ENCODE data around the gene PTPN3. TPM values are rescaled to one million over a fixed set of nuclear protein-coding genes. Genes with fewer than 3 reads are reported as not detected.

The PTPN3 gene
- total and polyA plus RNA-seq, 4 donors = 6.3 to 30.3 (median 23.5) TPM

DNA sequence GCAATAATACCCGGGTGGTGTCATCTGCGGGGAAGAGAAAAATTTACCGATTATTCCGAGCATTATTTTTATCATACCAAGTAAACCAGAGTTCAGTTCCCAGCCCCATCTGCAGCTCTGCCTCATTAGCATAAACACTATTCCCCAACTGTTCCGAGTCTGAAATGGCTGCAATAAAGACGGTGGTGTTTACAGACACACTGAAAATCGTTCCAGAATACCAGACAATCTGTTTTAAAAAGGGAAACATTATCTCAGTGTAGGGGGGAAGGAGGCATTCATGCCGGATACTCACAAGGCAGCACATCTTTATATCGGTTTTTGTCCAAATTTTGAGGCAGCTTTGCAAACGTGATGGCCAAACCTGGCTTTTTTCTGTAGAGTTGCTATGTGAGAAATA lies 106.9 kb downstream of the PTPN3 start:
- H3K27ac ChIP-seq (ENCODE audit: low read depth in 1 of 2, low read length in 2 of 2) = no peak overlapping the region
- no peak overlapping the region for H3K9ac ChIP-seq (ENCODE audit: low read depth in 1 of 2, low read length in 2 of 2)
- no peak overlapping the region for H3K4me3 ChIP-seq (ENCODE audit: low read depth in 1 of 3, low read length in 3 of 3)
- H3K4me1 ChIP-seq (ENCODE audit: control insufficient read depth in 4 of 4, insufficient read depth in 4 of 4, low read length in 3 of 4) = no peaks in the 10 kb centered on the region
- peaks cover 4 to 46% (median 44%) of the 10 kb centered on the region in 4 donors for H3K36me3 ChIP-seq (ENCODE audit: control insufficient read depth in 4 of 4, insufficient read depth in 3 of 4, low read depth in 1 of 4, low read length in 3 of 4)
- 83% methylated on average over 10 of the region's 10 CpGs for WGBS
- no peaks in the 10 kb centered on the region for H3K9me3 ChIP-seq (ENCODE audit: control insufficient read depth in 4 of 4, low read length in 3 of 4)
- no peaks in the 10 kb centered on the region for H3K27me3 ChIP-seq (ENCODE audit: control insufficient read depth in 4 of 4, insufficient read depth in 4 of 4, low read length in 3 of 4)
- no peak for DNase-seq (ENCODE audit: low spot score)
- TF ChIP-seq, protein P1, sequence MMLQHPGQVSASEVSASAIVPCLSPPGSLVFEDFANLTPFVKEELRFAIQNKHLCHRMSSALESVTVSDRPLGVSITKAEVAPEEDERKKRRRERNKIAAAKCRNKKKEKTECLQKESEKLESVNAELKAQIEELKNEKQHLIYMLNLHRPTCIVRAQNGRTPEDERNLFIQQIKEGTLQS (IDR thresholded peaks at IDR 0.05) = no peak
- no peak for TF ChIP-seq FOXA2 (IDR thresholded peaks at IDR 0.05)
- TF ChIP-seq SP1 (IDR thresholded peaks at IDR 0.05) = no peak
- TF ChIP-seq NR2F2 (IDR thresholded peaks at IDR 0.05) = no peak
- no peak for TF ChIP-seq HNF4G (IDR thresholded peaks at IDR 0.05)
- TF ChIP-seq, protein P2, sequence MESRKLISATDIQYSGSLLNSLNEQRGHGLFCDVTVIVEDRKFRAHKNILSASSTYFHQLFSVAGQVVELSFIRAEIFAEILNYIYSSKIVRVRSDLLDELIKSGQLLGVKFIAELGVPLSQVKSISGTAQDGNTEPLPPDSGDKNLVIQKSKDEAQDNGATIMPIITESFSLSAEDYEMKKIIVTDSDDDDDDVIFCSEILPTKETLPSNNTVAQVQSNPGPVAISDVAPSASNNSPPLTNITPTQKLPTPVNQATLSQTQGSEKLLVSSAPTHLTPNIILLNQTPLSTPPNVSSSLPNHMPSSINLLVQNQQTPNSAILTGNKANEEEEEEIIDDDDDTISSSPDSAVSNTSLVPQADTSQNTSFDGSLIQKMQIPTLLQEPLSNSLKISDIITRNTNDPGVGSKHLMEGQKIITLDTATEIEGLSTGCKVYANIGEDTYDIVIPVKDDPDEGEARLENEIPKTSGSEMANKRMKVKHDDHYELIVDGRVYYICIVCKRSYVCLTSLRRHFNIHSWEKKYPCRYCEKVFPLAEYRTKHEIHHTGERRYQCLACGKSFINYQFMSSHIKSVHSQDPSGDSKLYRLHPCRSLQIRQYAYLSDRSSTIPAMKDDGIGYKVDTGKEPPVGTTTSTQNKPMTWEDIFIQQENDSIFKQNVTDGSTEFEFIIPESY (IDR thresholded peaks at IDR 0.05) = no peak
- TF ChIP-seq JUND (IDR thresholded peaks at IDR 0.05) = no peak
- no peak for TF ChIP-seq HNF4A (conservative IDR thresholded peaks at IDR 0.05)
- TF ChIP-seq MAX (IDR thresholded peaks at IDR 0.05) = no peak
- TF ChIP-seq EGR1 (IDR thresholded peaks at IDR 0.05; ENCODE audit: low read depth in 2 of 2) = no peak
- TF ChIP-seq FOXA1 (IDR thresholded peaks at IDR 0.05) = no peak
- TF ChIP-seq GABPA (IDR thresholded peaks at IDR 0.05 in 1 of 2, conservative IDR thresholded peaks at IDR 0.05 in 1 of 2) = no peak
- TF ChIP-seq TAF1 (conservative IDR thresholded peaks at IDR 0.05) = no peak
- TF ChIP-seq RXRA (IDR thresholded peaks at IDR 0.05) = no peak

GRCh38 chr9:109387856-109388255 lies 110.3 kb downstream of the PTPN3 start:
- H3K36me3 ChIP-seq (ENCODE audit: control insufficient read depth in 4 of 4, insufficient read depth in 3 of 4, low read depth in 1 of 4, low read length in 3 of 4) = peaks cover 12 to 74% (median 65%) of the 10 kb centered on the region in 4 donors
- H3K4me3 ChIP-seq (ENCODE audit: low read depth in 1 of 3, low read length in 3 of 3) = no peak overlapping the region
- no peak overlapping the region for H3K9ac ChIP-seq (ENCODE audit: low read depth in 1 of 2, low read length in 2 of 2)

More at GRCh38 chr9:109387856-109388255, 110.3 kb downstream of the PTPN3 start:
- DNase-seq (ENCODE audit: low spot score) = no peak
- no peaks in the 10 kb centered on the region for H3K9me3 ChIP-seq (ENCODE audit: control insufficient read depth in 4 of 4, low read length in 3 of 4)
- H3K27ac ChIP-seq (ENCODE audit: low read depth in 1 of 2, low read length in 2 of 2) = no peak overlapping the region
- WGBS = 87% methylated on average over 6 of the region's 6 CpGs
- H3K27me3 ChIP-seq (ENCODE audit: control insufficient read depth in 4 of 4, insufficient read depth in 4 of 4, low read length in 3 of 4) = no peaks in the 10 kb centered on the region
- no peaks in the 10 kb centered on the region for H3K4me1 ChIP-seq (ENCODE audit: control insufficient read depth in 4 of 4, insufficient read depth in 4 of 4, low read length in 3 of 4)
- no peak for TF ChIP-seq HNF4A (conservative IDR thresholded peaks at IDR 0.05)
- no peak for TF ChIP-seq NR2F2 (IDR thresholded peaks at IDR 0.05)
- no peak for TF ChIP-seq EGR1 (IDR thresholded peaks at IDR 0.05; ENCODE audit: low read depth in 2 of 2)
- no peak for TF ChIP-seq JUND (IDR thresholded peaks at IDR 0.05)
- no peak for TF ChIP-seq HNF4G (IDR thresholded peaks at IDR 0.05)
- TF ChIP-seq GABPA (IDR thresholded peaks at IDR 0.05 in 1 of 2, conservative IDR thresholded peaks at IDR 0.05 in 1 of 2) = no peak
- TF ChIP-seq, protein P2 (IDR thresholded peaks at IDR 0.05) = no peak
- no peak for TF ChIP-seq TAF1 (conservative IDR thresholded peaks at IDR 0.05)
- TF ChIP-seq SP1 (IDR thresholded peaks at IDR 0.05) = no peak
- TF ChIP-seq FOXA2 (IDR thresholded peaks at IDR 0.05) = no peak
- TF ChIP-seq, protein P3, sequence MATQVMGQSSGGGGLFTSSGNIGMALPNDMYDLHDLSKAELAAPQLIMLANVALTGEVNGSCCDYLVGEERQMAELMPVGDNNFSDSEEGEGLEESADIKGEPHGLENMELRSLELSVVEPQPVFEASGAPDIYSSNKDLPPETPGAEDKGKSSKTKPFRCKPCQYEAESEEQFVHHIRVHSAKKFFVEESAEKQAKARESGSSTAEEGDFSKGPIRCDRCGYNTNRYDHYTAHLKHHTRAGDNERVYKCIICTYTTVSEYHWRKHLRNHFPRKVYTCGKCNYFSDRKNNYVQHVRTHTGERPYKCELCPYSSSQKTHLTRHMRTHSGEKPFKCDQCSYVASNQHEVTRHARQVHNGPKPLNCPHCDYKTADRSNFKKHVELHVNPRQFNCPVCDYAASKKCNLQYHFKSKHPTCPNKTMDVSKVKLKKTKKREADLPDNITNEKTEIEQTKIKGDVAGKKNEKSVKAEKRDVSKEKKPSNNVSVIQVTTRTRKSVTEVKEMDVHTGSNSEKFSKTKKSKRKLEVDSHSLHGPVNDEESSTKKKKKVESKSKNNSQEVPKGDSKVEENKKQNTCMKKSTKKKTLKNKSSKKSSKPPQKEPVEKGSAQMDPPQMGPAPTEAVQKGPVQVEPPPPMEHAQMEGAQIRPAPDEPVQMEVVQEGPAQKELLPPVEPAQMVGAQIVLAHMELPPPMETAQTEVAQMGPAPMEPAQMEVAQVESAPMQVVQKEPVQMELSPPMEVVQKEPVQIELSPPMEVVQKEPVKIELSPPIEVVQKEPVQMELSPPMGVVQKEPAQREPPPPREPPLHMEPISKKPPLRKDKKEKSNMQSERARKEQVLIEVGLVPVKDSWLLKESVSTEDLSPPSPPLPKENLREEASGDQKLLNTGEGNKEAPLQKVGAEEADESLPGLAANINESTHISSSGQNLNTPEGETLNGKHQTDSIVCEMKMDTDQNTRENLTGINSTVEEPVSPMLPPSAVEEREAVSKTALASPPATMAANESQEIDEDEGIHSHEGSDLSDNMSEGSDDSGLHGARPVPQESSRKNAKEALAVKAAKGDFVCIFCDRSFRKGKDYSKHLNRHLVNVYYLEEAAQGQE (IDR thresholded peaks at IDR 0.05) = no peak
- TF ChIP-seq, protein P1 (IDR thresholded peaks at IDR 0.05) = no peak
- no peak for TF ChIP-seq MAX (IDR thresholded peaks at IDR 0.05)
- no peak for TF ChIP-seq FOXA1 (IDR thresholded peaks at IDR 0.05)
- TF ChIP-seq RXRA (IDR thresholded peaks at IDR 0.05) = no peak
- no peak for TF ChIP-seq CTCF (IDR thresholded peaks at IDR 0.05; ENCODE audit: low read depth, low read length, missing input control)
